ENCODE measurements around the gene OLFML2A. TPM values are rescaled to one million over a fixed set of nuclear protein-coding genes. Genes with fewer than 3 reads are reported as not detected.

OLFML2A gene
- total and polyA plus RNA-seq, 2 of the 4 experiments (the other 2 are of a cell fraction) = 2.0 to 5.9 TPM

- CTCF ChIA-PET = no interaction called here
- H3K18ac ChIP-seq (ENCODE audit: low read depth, low read length) = no peak overlapping the region
- in situ Hi-C loops (cut with MboI; ENCODE audit: low sequenced_read_pairs) (no loop called here), dilution Hi-C loops (cut with HindIII; ENCODE audit: low sequenced_read_pairs, unreplicated experiment) (no loop called here), intact Hi-C loops (cut with micrococcal nuclease) (no loop called here)
- no peak overlapping the region; the same call in 1 of the 2 replicates for H2BK20ac ChIP-seq (ENCODE audit: low read depth, low read length)
- H4K20me1 ChIP-seq (ENCODE audit: insufficient read depth, low read length) = no peaks in the 10 kb centered on the region
- TF ChIP-seq RAD21 (IDR thresholded peaks at IDR 0.05; ENCODE audit: low read length) (no peak), CTCF (conservative IDR thresholded peaks at IDR 0.05; ENCODE audit: low read depth, low read length) (no peak), NFE2L2 (IDR thresholded peaks at IDR 0.05; ENCODE audit: low read depth, low read length) (no peak), CEBPB (IDR thresholded peaks at IDR 0.05; ENCODE audit: low read depth, low read length) (no peak), RCOR1 (IDR thresholded peaks at IDR 0.05; ENCODE audit: insufficient replicate concordance, low read length) (no peak), POLR2A (IDR thresholded peaks at IDR 0.05; ENCODE audit: low read depth, low read length) (no peak), BHLHE40 (IDR thresholded peaks at IDR 0.05; ENCODE audit: low read depth, low read length) (no peak), CHD1 (IDR thresholded peaks at IDR 0.05; ENCODE audit: low read depth, low read length) (no peak), MAFK (IDR thresholded peaks at IDR 0.05; ENCODE audit: low read depth, low read length) (no peak)
- H2BK5ac ChIP-seq (ENCODE audit: low read depth, low read length, poor library complexity, severe bottlenecking) = no peak overlapping the region
- 0 out of 2 replicates have a peak, but pooled peaks cover 4% of the 10 kb centered on the region for H3K9me1 ChIP-seq (ENCODE audit: insufficient read depth, low read length)
- peaks cover 2% of the 10 kb centered on the region; the same call in 1 of the 2 replicates for H3K36me3 ChIP-seq (ENCODE audit: control insufficient read depth, insufficient read depth, low read length)
- no peak for DNase-seq
- H3K9ac ChIP-seq (ENCODE audit: low read depth, low read length) = no peak overlapping the region
- no peak overlapping the region for H3K4me3 ChIP-seq (ENCODE audit: insufficient read depth, low read depth, low read length)
- no peak overlapping the region for H3K27ac ChIP-seq (ENCODE audit: insufficient read depth, low read length)
- no peak overlapping the region for H4K8ac ChIP-seq (ENCODE audit: low read depth in 2 of 2, low read length in 2 of 2)
- peak overlapping the region; percentile 52; the same call in 1 of the 3 replicates for H2BK15ac ChIP-seq (ENCODE audit: low read depth, low read length)
- peak overlapping the region; percentile 41 for H2AFZ ChIP-seq (replicated peaks; ENCODE audit: low read length, poor library complexity)
- H3K9me3 ChIP-seq (ENCODE audit: control insufficient read depth, insufficient read depth, low read length) = no peaks in the 10 kb centered on the region
- H3K23ac ChIP-seq (ENCODE audit: low read depth, low read length) = no peak overlapping the region
- no peak overlapping the region for H3K14ac ChIP-seq (replicated peaks; ENCODE audit: low read depth, low read length)
- H3K79me1 ChIP-seq (ENCODE audit: low read depth in 1 of 2, low read length in 2 of 2) = no peaks in the 10 kb centered on the region
- ATAC-seq (ENCODE audit: low read depth) = no peak
- no peak overlapping the region for H3K56ac ChIP-seq (ENCODE audit: extremely low read depth, insufficient read depth, low read length)
- WGBS, 2 experiments (ENCODE audit: extremely low coverage in 2 of 2, insufficient read length in 1 of 2) = no CpG with 5 or more reads among the region's 13 CpGs
- H2AK9ac ChIP-seq (replicated peaks; ENCODE audit: low read depth, low read length, poor library complexity) = peak overlapping the region; percentile 19
- H3K4me1 ChIP-seq (ENCODE audit: control insufficient read depth, insufficient read depth, low read length) = peaks cover 17% of the 10 kb centered on the region
- POLR2A ChIA-PET (ENCODE audit: unreplicated experiment) = no interaction called here
- BruUV-seq (replicated peaks) = no TSS peak
- H3K27me3 ChIP-seq (ENCODE audit: control insufficient read depth, insufficient read depth, low read length) = no peaks in the 10 kb centered on the region
- H4K91ac ChIP-seq (ENCODE audit: insufficient read depth, low read depth, low read length) = no peak overlapping the region
- H2BK120ac ChIP-seq (ENCODE audit: low read depth, low read length) = no peak overlapping the region; the same call in 1 of the 2 replicates
- H3K4ac ChIP-seq (ENCODE audit: low read depth, low read length) = peak overlapping the region; percentile 27
- H4K5ac ChIP-seq (ENCODE audit: low read depth, low read length) = no peak overlapping the region
- no peak overlapping the region for H3K4me2 ChIP-seq (ENCODE audit: low read depth, low read length)
- peak overlapping the region; percentile 72; the same call in 1 of the 2 replicates for H2AK5ac ChIP-seq (ENCODE audit: low read depth, low read length)
Measured at GRCh38 chr9:124782661-124783574, 6.0 kb downstream of the OLFML2A start.
